Posterior vena cava (tissue), 2 donors: ENCODE results near the gene RABGGTA. TPM values are rescaled to one million over a fixed set of nuclear protein-coding genes. Genes with fewer than 3 reads are reported as not detected.

Source experiments
- DNase-seq: peaks from one replicate; pipeline ENCODE4 v3.0.0-alpha.2; 2020; ENCODE audit warnings: low spot score
- intact Hi-C, 2 donors: fragments of 100-400 bp; cut with DNase I; formaldehyde crosslinking; loops; one replicate each; pipeline versions ENCODE4 v1.14.1 to v1.14.2; 2022 to 2023
- total RNA-seq, 2 donors: library from RNA; stranded (reverse); fragmentation: NEBNext Ultra II Directional; extraction: Animal tissue kit (Norgen Biotek cat#: 25700); gene quantifications; one replicate each; pipeline ENCODE4 v1.2.1, GENCODE V29; 2021
- donor health status: DM: yes; HTN: yes; CAD: no.
- donor health status: DM: yes; HTN: yes; CAD: no.

Gene RABGGTA
- total RNA-seq, 2 donors from 2014 or later, result 14.5 to 17.3 TPM

DNA sequence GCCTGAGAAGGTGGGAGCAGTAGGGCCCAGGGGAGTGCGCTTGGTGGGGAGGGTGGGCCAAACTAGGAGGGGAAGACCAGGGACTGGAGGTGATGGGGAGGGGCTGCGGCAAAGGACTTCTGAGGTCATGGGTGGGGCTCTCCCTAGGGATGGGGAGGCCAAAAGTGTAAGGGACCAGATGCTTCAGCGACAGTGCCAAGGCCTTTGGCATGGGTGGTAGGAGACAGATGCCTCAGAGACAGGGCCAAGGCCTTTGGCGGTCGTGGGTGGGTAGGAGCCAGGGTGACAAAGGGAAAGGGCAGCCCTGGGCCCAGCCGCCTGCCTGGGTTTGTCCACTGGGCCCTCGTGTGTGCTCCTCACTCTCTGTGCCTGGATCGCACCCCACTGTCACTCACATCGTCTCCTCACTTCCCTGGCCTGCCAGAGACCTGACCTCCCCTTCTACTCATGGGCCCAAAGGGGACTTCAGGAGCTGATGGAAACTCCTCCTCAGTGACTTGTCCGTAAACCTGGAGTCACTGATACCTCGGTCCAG lies 13.2 kb upstream of the RABGGTA start:
- DNase-seq, result no peak
- intact Hi-C loops, result no loop called here

- DNase-seq, result no peak
- intact Hi-C loops, result no loop called here
These were observed 12.5 kb upstream of the RABGGTA start for GRCh38 chr14:24283796-24284460.

- DNase-seq, result no peak
- intact Hi-C loops, result no loop called here
These were observed 11.3 kb upstream of the RABGGTA start for GRCh38 chr14:24282736-24283135.

DNA sequence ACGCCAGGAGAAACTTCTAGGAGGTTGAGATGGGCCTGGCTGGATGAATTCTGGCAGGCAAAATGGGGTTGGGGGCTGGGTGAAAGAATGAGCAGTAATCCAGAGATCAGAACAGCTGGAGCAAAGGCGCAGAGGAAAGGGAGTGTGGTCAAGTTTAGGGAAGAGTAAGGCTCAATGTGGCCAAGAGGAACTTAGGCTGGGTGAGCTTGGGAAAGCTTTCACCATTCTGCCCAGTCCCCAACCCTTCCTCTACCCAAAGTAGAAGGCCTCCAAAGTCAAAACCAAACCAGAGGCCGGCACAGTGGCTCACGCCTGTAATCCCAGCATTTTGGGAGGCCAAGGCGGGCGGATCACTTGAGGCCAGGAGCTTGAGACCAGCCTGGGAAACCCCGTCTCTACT lies 10.2 kb upstream of the RABGGTA start:
- DNase-seq, result no peak
- intact Hi-C loops, result no loop called here

DNA sequence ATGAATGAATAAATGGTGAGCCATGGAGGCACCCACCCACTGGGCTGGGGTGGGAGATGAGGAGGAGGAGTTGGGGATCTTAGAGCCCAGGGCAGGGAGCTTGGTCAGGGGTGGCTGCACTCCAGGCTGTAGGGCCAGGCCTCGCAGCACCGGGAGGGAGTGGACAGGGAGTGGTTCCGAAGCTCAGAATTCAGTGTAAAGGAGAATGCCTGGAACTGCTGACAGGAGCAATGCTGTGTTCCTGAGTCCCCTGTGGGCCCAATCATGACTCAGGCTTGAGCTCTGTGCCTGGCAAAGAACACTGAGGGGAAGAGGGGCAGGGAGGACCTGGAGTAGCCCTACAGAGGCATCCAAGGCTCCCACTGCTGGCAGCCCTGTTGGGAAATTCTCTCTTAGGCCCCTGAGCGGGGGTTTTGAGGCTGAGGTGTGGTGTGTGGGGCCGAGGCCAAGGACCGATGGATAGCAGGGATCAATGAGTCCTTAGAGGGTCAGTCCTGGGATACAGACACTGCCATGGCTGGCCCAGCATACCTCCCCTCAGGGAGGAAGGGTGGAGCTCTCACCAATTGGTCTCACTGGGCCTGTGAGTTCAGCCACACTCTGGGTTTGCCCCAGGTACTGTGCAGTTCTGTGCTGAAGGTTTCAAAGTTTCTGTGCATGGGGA lies 9.5 kb upstream of the RABGGTA start:
- intact Hi-C loops, result no loop called here

DNA sequence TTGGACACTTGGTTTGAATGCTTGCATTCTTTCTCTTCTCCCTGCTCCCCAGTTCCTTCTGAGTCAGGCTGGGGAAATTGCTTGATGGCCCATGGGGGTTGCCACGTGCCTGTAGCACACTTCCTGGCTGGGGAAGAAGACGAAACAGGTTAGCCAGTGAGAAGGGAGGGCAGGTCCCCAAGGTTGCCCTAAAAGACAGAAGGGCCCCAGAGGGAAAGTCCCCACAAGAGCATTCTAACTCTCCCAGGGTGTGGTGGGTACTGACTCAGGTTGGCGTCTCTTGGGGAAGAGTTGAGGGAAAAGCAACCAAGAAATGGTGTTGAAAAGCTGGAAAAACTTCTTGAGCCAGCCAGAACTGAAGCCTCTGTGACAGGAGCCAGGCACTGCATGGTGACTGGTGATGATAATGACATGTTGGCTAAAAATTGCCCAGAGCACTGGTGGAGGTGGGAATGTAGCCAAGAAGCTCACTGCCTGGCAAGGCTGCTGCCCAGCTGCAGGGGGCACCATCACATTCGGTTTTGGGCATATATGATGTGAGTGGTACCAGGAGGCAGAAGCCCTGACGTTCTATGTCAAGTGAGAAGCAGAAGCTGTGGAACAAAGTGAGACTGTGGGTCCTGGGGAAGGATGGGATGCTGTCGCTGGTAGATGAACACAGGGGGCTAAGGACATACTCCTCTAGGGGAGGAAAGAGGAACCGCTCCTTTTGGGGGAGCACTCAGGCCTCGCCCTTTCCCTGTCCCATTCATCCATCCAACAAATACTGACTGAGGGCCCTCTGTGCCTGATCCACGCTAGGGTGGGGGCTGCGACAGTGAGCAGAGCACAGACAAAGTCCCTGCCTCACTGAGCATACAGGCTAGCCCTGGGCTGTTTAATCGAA lies 8.1 kb upstream of the RABGGTA start:
- intact Hi-C loops, result no loop called here
- no peak for DNase-seq

More for the DNA sequence above, 9.5 kb upstream of the RABGGTA start:
- DNase-seq, result no peak

- intact Hi-C loops, result no loop called here
These were observed 7.0 kb upstream of the RABGGTA start for GRCh38 chr14:24278424-24278823.

GRCh38 chr14:24277606-24278321 lies 6.4 kb upstream of the RABGGTA start:
- intact Hi-C loops, result no loop called here
- DNase-seq, result no peak

More at GRCh38 chr14:24278424-24278823, 7.0 kb upstream of the RABGGTA start:
- DNase-seq, result no peak

GRCh38 chr14:24277071-24277470 lies 5.7 kb upstream of the RABGGTA start:
- DNase-seq, result no peak
- intact Hi-C loops, result no loop called here

DNA sequence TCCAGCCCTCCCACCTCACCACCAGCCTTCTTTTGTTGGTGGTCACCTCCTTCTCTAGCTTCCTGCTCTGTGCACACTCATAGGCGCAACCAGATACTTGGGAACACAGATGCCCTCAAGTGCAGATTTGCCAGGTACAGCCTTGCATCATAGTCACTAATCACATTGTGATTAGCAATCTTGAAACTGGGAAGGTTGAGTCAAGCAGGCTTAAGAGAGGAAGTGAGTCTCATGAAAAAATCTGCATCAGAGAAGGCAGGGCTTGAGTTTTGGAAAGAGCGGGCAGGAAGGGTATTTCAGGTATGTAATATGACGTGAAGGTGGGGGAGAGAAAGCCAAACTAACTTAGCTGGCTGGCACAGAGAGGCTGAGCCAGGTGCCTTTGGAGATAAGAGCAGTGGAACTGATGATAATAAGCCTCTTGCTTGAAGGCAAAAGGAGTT lies 2.7 kb upstream of the RABGGTA start:
- intact Hi-C loops, result no loop called here
- no peak for DNase-seq

- DNase-seq, result no peak
- intact Hi-C loops, result no loop called here
These were observed 2.1 kb upstream of the RABGGTA start for GRCh38 chr14:24273422-24273998.

DNA sequence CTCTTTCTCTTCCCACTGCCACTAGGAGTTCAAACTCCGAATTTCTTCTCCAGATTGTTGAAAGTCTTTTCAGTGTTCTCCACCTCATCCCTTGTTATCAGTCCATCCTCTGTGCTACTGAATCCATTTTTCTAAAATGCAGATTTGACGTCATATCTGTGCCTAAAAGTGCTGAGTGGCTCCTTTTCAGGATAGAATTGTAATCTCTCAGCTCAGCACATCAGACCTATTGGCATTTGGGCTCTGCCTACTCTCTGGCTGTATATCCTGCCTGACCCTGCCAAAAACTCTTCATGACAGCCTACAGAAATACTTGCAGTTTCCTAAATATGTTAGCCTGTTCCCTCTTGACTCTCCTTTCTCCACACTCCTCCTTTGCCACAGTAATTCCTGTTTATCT lies 1.1 kb upstream of the RABGGTA start:
- intact Hi-C loops, result no loop called here
- no peak for DNase-seq

DNA sequence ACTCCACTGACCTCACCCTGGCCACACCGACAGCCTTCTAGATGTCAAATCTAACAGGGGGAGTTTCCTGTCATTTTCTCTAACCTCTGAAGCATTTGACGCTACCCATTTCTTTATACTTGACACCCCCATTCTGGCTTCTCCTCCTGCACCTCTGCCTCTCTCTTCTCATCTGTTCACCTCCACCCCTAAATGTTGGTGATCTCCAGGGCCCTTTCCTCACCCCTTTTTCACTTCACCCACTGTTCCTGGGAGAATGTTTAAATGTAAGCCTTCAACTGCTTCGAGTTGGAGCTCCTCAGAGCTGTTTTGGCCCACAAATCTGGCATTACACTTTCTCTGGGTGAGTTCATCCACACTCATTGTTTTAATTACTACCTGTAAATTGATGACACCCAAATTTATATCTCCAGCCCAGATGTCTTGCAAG lies 452 bp upstream of the RABGGTA start:
- no peak for DNase-seq
- intact Hi-C loops, result no loop called here

DNA sequence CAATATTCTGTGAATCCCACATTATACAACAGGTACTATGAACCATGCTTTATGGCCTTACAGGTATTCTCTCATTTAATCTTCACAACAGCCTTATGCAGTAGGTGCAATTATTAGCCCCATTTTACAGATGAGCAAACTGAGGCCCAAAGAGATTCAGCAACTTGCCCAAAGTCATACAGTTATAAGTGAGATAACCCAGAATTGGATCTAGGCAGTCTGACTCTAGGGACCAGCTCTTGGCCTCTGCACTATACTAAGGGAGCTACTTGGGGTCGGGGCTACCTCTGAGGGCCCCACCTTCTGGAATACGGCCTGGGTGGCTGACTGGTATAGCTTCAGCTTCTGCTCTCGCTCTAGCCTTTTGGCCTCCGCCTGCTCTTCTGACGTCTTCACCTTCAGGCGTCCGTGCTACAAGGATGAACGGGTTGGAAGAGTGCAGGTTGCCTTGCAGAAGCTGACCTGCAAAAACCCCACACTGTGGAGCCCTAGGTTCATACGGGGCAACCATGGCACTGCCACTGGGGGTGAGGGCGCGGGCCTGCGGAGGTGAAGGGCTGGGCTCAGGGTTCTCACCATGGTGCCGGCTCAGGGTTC lies 762 bp downstream of the RABGGTA start:
- intact Hi-C loops, result no loop called here
- DNase-seq, result no peak

DNA sequence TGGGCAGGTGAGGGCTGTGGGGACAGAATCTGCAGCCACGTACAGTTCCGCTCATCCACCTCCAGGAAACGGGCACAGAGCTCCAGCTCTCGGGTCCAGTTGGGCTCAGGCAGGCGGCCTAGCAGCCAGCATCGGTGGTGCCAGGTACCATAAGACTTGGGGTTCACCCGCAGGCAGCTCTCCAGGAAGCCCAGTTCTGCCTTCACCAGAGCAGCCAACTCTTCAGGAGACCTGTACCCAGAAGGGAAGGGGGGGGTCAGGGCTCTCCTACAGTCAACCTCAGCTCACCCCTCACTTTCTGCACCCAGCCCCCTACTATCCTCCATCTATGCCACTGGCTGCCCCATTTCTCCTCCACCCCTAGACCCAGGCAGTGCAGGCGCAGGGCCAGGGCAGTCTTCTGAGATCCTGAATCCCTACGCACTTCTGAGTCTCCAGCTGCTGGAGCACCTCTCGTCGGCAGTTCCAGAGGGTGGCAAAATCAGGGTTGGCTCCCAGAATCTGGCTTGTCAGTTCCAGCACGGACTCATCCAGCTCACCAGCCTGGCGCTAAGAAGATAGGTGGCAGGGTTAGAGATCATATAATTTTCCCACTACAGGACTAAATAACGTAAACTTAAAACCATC lies 1.4 kb downstream of the RABGGTA start:
- no peak for DNase-seq
- intact Hi-C loops, result no loop called here

GRCh38 chr14:24269368-24269767 lies 2.0 kb downstream of the RABGGTA start:
- no peak for DNase-seq
- intact Hi-C loops, result no loop called here

DNA sequence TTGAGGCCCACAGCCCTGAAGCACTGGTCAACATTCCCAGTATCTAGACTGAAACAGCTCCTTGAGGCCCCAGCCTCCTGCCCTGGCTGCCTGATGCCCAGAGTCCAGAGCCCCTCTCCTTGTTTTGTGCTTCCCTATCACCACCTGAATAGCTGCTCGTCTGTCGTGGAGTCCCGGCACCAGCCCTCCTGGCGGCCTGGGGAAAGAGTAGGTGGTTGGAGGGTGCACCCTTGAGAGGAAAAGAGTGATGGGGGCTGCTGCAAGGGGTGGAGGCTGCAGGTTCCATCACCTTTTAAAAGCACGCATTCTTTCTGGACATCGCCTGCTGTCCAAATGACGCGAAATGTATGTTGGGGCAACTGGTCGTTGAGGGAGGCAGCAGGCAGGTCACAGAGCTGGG lies 3.2 kb downstream of the RABGGTA start:
- intact Hi-C loops, result no loop called here
- no peak for DNase-seq

- no peak for DNase-seq
- intact Hi-C loops, result no loop called here
These were observed 3.9 kb downstream of the RABGGTA start for GRCh38 chr14:24267516-24267915.
